GM18526 (cell line): Measurements from ENCODE around the gene IGSF8.

Experiments used
- POLR2A ChIP-seq: IDR thresholded peaks from 3 replicates; pipeline ENCODE4 v1.6.1; 2011; ENCODE audit not compliant: insufficient read length; ENCODE audit errors: extremely low read depth

IGSF8 gene

GRCh38 chr1:160130939-160131338, 32.5 kb upstream of the IGSF8 start:
- TF ChIP-seq POLR2A, result no peak

GRCh38 chr1:160130486-160130885, 32.1 kb upstream of the IGSF8 start:
- TF ChIP-seq POLR2A, result no peak

- TF ChIP-seq POLR2A, result no peak
These were observed 31.5 kb upstream of the IGSF8 start for GRCh38 chr1:160129966-160130365.

- no peak for TF ChIP-seq POLR2A
These were observed 31.1 kb upstream of the IGSF8 start for GRCh38 chr1:160129558-160129957.

- no peak for TF ChIP-seq POLR2A
These were observed 30.6 kb upstream of the IGSF8 start for GRCh38 chr1:160129046-160129445.

- no peak for TF ChIP-seq POLR2A
These were observed 30.2 kb upstream of the IGSF8 start for GRCh38 chr1:160128636-160129035.

- no peak for TF ChIP-seq POLR2A
These were observed 29.6 kb upstream of the IGSF8 start for GRCh38 chr1:160127865-160128523.

- TF ChIP-seq POLR2A, result no peak
These were observed 29.0 kb upstream of the IGSF8 start for GRCh38 chr1:160127381-160127780.

GRCh38 chr1:160125746-160126145, 27.3 kb upstream of the IGSF8 start:
- TF ChIP-seq POLR2A, result no peak

- no peak for TF ChIP-seq POLR2A
These were observed 26.5 kb upstream of the IGSF8 start for GRCh38 chr1:160124705-160125478.

- TF ChIP-seq POLR2A, result no peak
These were observed 25.3 kb upstream of the IGSF8 start for GRCh38 chr1:160123726-160124125.

- TF ChIP-seq POLR2A, result no peak
These were observed 24.6 kb upstream of the IGSF8 start for GRCh38 chr1:160122978-160123495.

GRCh38 chr1:160121388-160121787, 23.0 kb upstream of the IGSF8 start:
- no peak for TF ChIP-seq POLR2A

- no peak for TF ChIP-seq POLR2A
These were observed 22.4 kb upstream of the IGSF8 start for GRCh38 chr1:160120797-160121196.

GRCh38 chr1:160118928-160119327, 20.5 kb upstream of the IGSF8 start:
- no peak for TF ChIP-seq POLR2A

GRCh38 chr1:160117709-160118183, 19.3 kb upstream of the IGSF8 start:
- TF ChIP-seq POLR2A, result no peak
